ENCODE data around the gene SUSD4. TPM values are rescaled to one million over a fixed set of nuclear protein-coding genes. Genes with fewer than 3 reads are reported as not detected.

The SUSD4 gene
- total and polyA plus RNA-seq, 9 donors: 23.0 to 80.5 (median 36.6) TPM

- H3K36me3 ChIP-seq: no peaks in the 10 kb centered on the region
- H3K4me3 ChIP-seq: no peak overlapping the region
- intact Hi-C loops (cut with DNase I): no loop called here
- no peaks in the 10 kb centered on the region for H3K27me3 ChIP-seq
- 76 to 83% (median 81%) methylated on average over 6 of the region's 6 CpGs for WGBS, 3 donors
- no peak overlapping the region for H3K27ac ChIP-seq
- TF ChIP-seq EP300 (IDR thresholded peaks at IDR 0.05) (no peak), POLR2A (IDR thresholded peaks at IDR 0.05) (no peak), CTCF (IDR thresholded peaks at IDR 0.05) (no peak)
- H3K9me3 ChIP-seq: no peaks in the 10 kb centered on the region
- H3K4me1 ChIP-seq (ENCODE audit: insufficient read depth): peaks cover 1% of the 10 kb centered on the region
- DNase-seq: no peak
Measured at GRCh38 chr1:223203694-223204093, 160.3 kb downstream of the SUSD4 start.

- H3K9me3 ChIP-seq: no peaks in the 10 kb centered on the region
- H3K27me3 ChIP-seq: no peaks in the 10 kb centered on the region
- 89 to 94% (median 93%) methylated on average over 9 of the region's 9 CpGs for WGBS, 3 donors
- H3K4me1 ChIP-seq (ENCODE audit: insufficient read depth): no peaks in the 10 kb centered on the region
- no peak overlapping the region for H3K4me3 ChIP-seq
- no peak for TF ChIP-seq EP300 (IDR thresholded peaks at IDR 0.05)
- TF ChIP-seq CTCF (IDR thresholded peaks at IDR 0.05): no peak
- TF ChIP-seq POLR2A (IDR thresholded peaks at IDR 0.05): no peak
- no peak for DNase-seq
- intact Hi-C loops (cut with DNase I): no loop called here
- H3K27ac ChIP-seq: no peak overlapping the region
- H3K36me3 ChIP-seq: no peaks in the 10 kb centered on the region
Measured at GRCh38 chr1:223203034-223203408, 161.0 kb downstream of the SUSD4 start.

GRCh38 chr1:223202376-223203033, 161.5 kb downstream of the SUSD4 start:
- WGBS, 3 donors: 57 to 62% (median 60%) methylated on average over 13 of the region's 13 CpGs
- no peaks in the 10 kb centered on the region for H3K27me3 ChIP-seq
- H3K4me3 ChIP-seq: no peak overlapping the region
- H3K4me1 ChIP-seq (ENCODE audit: insufficient read depth): no peaks in the 10 kb centered on the region
- H3K9me3 ChIP-seq: no peaks in the 10 kb centered on the region
- no peak for TF ChIP-seq EP300 (IDR thresholded peaks at IDR 0.05)
- TF ChIP-seq POLR2A (IDR thresholded peaks at IDR 0.05): no peak
- no peak for TF ChIP-seq CTCF (IDR thresholded peaks at IDR 0.05)
- intact Hi-C loops (cut with DNase I): no loop called here
- no peaks in the 10 kb centered on the region for H3K36me3 ChIP-seq
- no peak overlapping the region for H3K27ac ChIP-seq
- no peak for DNase-seq

GRCh38 chr1:223201967-223202366, 162.0 kb downstream of the SUSD4 start:
- Histone ChIP-seq H3K9me3 (no peaks in the 10 kb centered on the region), H3K36me3 (no peaks in the 10 kb centered on the region), H3K4me1 (ENCODE audit: insufficient read depth) (no peaks in the 10 kb centered on the region), H3K4me3 (no peak overlapping the region), H3K27me3 (no peaks in the 10 kb centered on the region), H3K27ac (no peak overlapping the region)
- no peak for DNase-seq
- intact Hi-C loops (cut with DNase I): no loop called here
- 70 to 82% (median 72%) methylated on average over 2 of the region's 2 CpGs for WGBS, 3 donors
- TF ChIP-seq EP300 (IDR thresholded peaks at IDR 0.05) (no peak), CTCF (IDR thresholded peaks at IDR 0.05) (no peak), POLR2A (IDR thresholded peaks at IDR 0.05) (no peak)
